Measurements from ENCODE around the gene SLC25A21. TPM values are rescaled to one million over a fixed set of nuclear protein-coding genes. Genes with fewer than 3 reads are reported as not detected.

SLC25A21 gene
- total and polyA plus RNA-seq, 2 of the 13 experiments (the other 11 are each of a cell fraction or from before 2014, with no cell fraction given) = 1.9 to 2.9 TPM

- TF ChIP-seq TSC22D2 (CRISPR knock-in tag; IDR thresholded peaks at IDR 0.05; ENCODE audit: borderline replicate concordance) (no peak), ZNF350 (CRISPR knock-in tag; IDR thresholded peaks at IDR 0.05; ENCODE audit: borderline replicate concordance, low read depth) (no peak), EP300 (IDR thresholded peaks at IDR 0.05; ENCODE audit: low read depth in 2 of 2, low read length in 2 of 2) (no peak), EP300 (CRISPR knock-in tag; IDR thresholded peaks at IDR 0.05; ENCODE audit: borderline replicate concordance) (no peak), ZNF441 (CRISPR knock-in tag; IDR thresholded peaks at IDR 0.05; ENCODE audit: borderline replicate concordance) (no peak), ZNF235 (CRISPR knock-in tag; IDR thresholded peaks at IDR 0.05; ENCODE audit: borderline replicate concordance) (no peak), CEBPB (IDR thresholded peaks at IDR 0.05; ENCODE audit: borderline replicate concordance, low read depth, low read length) (peak; percentile 10; the same call in 1 of the 2 replicates), MXD3 (CRISPR knock-in tag; IDR thresholded peaks at IDR 0.05) (0 out of 2 replicates have a peak, but pooled peaks have one; percentile 32)
- Histone ChIP-seq H4K20me1 (ENCODE audit: insufficient read depth, low read length) (no peaks in the 10 kb centered on the region), H3K36me3 (replicated peaks in 1 of 2; ENCODE audit: control insufficient read depth in 1 of 2, insufficient read depth in 2 of 2, low read length in 2 of 2) (no peaks in the 10 kb centered on the region), H3K79me2 (ENCODE audit: insufficient read depth, low read length) (no peaks in the 10 kb centered on the region), H3K27me3 (ENCODE audit: control insufficient read depth in 1 of 2, insufficient read depth in 2 of 2, low read length in 2 of 2) (no peaks in the 10 kb centered on the region), H3K4me2 (ENCODE audit: low read depth, low read length) (no peak overlapping the region), H3K9me3 (ENCODE audit: low read length) (no peaks in the 10 kb centered on the region), H3K4me1 (ENCODE audit: insufficient read depth, low read length) (no peaks in the 10 kb centered on the region), H2AFZ (ENCODE audit: low read length) (no peak overlapping the region), H3K4me3 (replicated peaks in 1 of 3; ENCODE audit: insufficient read depth in 1 of 3, low read depth in 2 of 3, low read length in 3 of 3) (no peak overlapping the region), H3K9ac (ENCODE audit: insufficient read depth, low read depth, low read length) (no peak overlapping the region), H3K27ac (ENCODE audit: extremely low read length, insufficient read depth, low read length) (no peak overlapping the region)
- FAIRE-seq (no peak), ATAC-seq (peak; percentile 34; the same call in 2 of the 3 replicates), DNase-seq (ENCODE audit: low spot score) (no peak)
- no TSS peak for BruUV-seq (replicated peaks)
- ChIA-PET POLR2A (no interaction called here), CTCF (ENCODE audit: low intra/inter-chr PET ratio, low total read pairs) (no interaction called here)
- 30% methylated on average over 9 of the region's 9 CpGs for WGBS (ENCODE audit: low lambda C conversion rate)
- in situ Hi-C loops (cut with HindIII; ENCODE audit: extremely low pct_ligation_motif_present, low pct_unique_long_range_greater_than_20kb) = no loop called here
- intact Hi-C loops (cut with micrococcal nuclease; ENCODE audit: unreplicated experiment) = no loop called here
These were observed 355.1 kb downstream of the SLC25A21 start for GRCh38 chr14:36817071-36817930.
